ENCODE measurements around the gene COQ4.

DNA sequence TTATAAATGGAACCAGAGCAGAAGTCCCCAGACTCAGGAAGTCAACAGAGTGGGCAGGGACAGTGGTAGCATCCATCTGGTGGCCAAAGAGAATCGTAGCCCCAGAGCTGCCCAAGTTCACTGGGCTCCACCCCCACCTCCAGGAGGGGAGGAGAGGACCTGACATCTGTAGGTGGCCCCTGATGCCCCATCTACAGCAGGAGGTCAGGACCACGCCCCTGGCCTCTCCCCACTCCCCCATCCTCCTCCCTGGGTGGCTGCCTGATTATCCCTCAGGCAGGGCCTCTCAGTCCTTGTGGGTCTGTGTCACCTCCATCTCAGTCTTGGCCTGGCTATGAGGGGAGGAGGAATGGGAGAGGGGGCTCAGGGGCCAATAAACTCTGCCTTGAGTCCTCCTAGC, 38.2 kb downstream of the COQ4 start:
- TF ChIP-seq POLR2A (IDR thresholded peaks at IDR 0.05) = no peak
- TF ChIP-seq CTCF (IDR thresholded peaks at IDR 0.05) = no peak
